Nephron progenitor cell (in vitro differentiated cells): ENCODE data around the gene ARSA.
"Not testable (repeated sequence)": the region's sequence is repeated elsewhere in the genome, so short reads cannot be mapped to it uniquely, and the experiment has no call there.

Experiments used
- DNase-seq: peaks from one replicate; pipeline ENCODE4 v3.0.0; 2021
- H3K27ac Mint-ChIP-seq: 2 replicates; pipeline ENCODE4 v1.8.0; 2021; ENCODE audit warnings: mild to moderate bottlenecking, moderate library complexity, mixed read lengths
- H3K27me3 Mint-ChIP-seq: 2 replicates; pipeline ENCODE4 v1.8.0; 2021; ENCODE audit warnings: mild to moderate bottlenecking, low read depth, mixed read lengths; ENCODE audit not compliant: poor library complexity
- H3K36me3 Mint-ChIP-seq: 2 replicates; pipeline ENCODE4 v1.8.0; 2021; ENCODE audit warnings: low read depth, mixed read lengths
- H3K4me1 Mint-ChIP-seq: 2 replicates; pipeline ENCODE4 v1.8.0; 2021; ENCODE audit warnings: mixed read lengths
- H3K4me3 Mint-ChIP-seq: 2 replicates; pipeline ENCODE4 v1.8.0; 2021; ENCODE audit warnings: mild to moderate bottlenecking, moderate library complexity, mixed read lengths
- H3K9me3 Mint-ChIP-seq: 2 replicates; pipeline ENCODE4 v1.8.0; 2021; ENCODE audit warnings: mild to moderate bottlenecking, moderate library complexity, mixed read lengths
- TF ChIP-seq, protein P1 (sequence below): fragments of 200-600 bp; sonication (generic); IDR thresholded peaks from 2 replicates; pipeline ENCODE4 v1.5.0; 2021; ENCODE audit warnings: antibody characterized with exemption

Gene ARSA

DNA sequence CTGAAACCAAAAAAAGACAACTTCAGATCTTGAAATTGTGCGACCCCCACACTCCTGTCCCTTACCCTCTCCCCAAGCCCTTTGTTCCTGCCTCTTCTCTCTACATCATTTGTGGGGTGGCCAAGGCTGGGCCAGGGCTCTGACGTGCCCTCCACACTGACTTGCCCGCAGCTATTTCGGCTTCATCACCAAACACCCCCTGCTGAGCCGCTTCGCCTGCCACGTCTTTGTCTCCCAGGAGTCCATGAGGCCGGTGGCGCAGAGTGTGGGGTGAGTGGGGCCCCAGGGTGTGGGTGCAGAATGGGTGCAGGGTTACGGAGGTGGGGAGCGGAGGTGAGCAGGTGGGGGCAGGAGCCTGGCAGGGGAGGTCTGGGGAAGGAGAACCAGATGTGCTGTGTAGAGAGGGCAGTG, 17.9 kb downstream of the ARSA start:
- H3K9me3 Mint-ChIP-seq, result no peaks in the 10 kb centered on the region
- no peak overlapping the region for H3K27ac Mint-ChIP-seq
- H3K4me3 Mint-ChIP-seq, result no peak overlapping the region
- TF ChIP-seq, protein P1, sequence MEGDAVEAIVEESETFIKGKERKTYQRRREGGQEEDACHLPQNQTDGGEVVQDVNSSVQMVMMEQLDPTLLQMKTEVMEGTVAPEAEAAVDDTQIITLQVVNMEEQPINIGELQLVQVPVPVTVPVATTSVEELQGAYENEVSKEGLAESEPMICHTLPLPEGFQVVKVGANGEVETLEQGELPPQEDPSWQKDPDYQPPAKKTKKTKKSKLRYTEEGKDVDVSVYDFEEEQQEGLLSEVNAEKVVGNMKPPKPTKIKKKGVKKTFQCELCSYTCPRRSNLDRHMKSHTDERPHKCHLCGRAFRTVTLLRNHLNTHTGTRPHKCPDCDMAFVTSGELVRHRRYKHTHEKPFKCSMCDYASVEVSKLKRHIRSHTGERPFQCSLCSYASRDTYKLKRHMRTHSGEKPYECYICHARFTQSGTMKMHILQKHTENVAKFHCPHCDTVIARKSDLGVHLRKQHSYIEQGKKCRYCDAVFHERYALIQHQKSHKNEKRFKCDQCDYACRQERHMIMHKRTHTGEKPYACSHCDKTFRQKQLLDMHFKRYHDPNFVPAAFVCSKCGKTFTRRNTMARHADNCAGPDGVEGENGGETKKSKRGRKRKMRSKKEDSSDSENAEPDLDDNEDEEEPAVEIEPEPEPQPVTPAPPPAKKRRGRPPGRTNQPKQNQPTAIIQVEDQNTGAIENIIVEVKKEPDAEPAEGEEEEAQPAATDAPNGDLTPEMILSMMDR, result no peak
- H3K27me3 Mint-ChIP-seq, result peaks cover 6% of the 10 kb centered on the region
- H3K4me1 Mint-ChIP-seq, result peaks cover 24% of the 10 kb centered on the region
- no peak for DNase-seq
- H3K36me3 Mint-ChIP-seq, result no peaks in the 10 kb centered on the region

DNA sequence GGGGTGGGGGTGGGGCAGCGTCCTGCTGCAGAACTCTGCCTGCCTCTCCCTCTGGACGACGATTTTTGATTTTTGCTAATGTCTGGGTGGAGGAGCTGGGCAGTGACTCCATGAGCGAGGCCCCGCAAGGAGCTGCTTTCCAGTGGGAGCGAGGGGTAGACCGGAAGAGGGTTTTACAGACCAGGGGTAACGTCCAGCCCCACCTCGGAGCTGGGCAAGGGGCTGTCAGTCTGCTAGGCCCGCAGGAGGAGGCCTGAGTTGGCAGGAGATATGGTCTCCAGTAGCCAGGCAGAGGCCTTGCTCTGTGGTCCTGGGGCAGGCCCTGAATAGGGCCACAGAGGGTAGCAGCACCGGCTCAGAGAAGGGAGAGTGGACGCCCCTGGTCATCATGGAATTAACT, 18.4 kb downstream of the ARSA start:
- Mint-ChIP-seq H3K27ac (no peak overlapping the region), H3K9me3 (no peaks in the 10 kb centered on the region), H3K27me3 (peaks cover 5% of the 10 kb centered on the region), H3K4me1 (peaks cover 24% of the 10 kb centered on the region), H3K4me3 (no peak overlapping the region), H3K36me3 (no peaks in the 10 kb centered on the region)
- TF ChIP-seq, protein P1, result no peak
- no peak for DNase-seq

DNA sequence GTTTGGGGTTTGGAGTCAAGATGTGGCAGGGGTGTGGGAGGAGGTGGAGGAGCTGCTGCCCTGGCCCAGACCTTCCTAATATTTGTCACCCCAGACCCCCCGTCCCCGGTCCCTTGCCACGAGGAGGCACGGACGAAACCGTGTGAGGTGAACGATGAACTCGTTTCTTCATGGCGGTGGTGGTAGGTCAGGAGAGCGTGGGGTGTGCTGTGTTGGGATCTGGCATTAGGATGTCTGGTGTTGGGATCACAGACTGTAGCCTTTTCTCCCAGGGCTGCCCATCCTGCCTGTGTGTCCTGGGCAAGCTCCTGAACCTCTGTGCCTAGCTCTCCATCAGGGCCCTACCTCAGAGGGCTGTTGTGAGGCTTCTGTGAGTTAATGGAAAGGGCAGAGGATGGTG, 19.0 kb downstream of the ARSA start:
- DNase-seq, result no peak
- no peak overlapping the region for H3K27ac Mint-ChIP-seq
- peaks cover 3% of the 10 kb centered on the region for H3K27me3 Mint-ChIP-seq

DNA sequence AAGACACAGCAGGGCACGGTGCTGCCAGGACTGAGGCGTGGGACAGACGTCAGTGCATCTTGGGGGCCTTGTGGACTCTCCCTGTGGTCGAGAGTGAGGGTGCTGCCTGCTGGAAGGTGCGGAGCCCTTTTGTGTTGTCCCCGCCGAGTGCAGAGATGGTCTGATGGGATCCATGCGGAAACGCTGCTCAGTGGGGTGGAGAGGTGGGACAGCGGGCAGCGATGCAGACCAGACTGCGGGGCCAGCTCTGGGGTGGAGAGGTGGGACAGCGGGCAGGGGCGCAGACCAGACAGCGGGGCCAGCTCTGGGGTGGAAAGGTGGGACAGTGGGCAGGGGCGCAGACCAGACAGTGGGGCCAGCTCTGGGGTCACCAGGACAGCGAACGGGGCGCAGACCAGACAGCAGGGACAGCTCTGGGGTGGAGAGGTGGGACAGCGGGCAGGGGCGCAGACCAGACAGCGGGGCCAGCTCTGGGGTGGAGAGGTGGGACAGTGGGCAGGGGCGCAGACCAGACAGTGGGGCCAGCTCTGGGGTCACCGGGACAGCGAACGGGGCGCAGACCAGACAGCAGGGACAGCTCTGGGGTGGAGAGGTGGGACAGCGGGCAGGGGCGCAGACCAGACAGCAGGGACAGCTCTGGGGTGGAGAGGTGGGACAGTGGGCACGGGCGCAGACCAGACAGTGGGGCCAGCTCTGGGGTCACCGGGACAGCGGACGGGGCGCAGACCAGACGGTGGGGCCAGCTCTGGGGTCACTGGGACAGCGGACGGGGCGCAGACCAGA, 19.7 kb downstream of the ARSA start:
- not testable (repeated sequence) for H3K4me3 Mint-ChIP-seq, H3K27me3 Mint-ChIP-seq, DNase-seq, H3K9me3 Mint-ChIP-seq, H3K36me3 Mint-ChIP-seq
- Mint-ChIP-seq H3K27ac (peak overlapping the region; percentile 42), H3K4me1 (peaks cover 24% of the 10 kb centered on the region)

More for the DNA sequence above, 19.0 kb downstream of the ARSA start:
- TF ChIP-seq, protein P1, result no peak
- Mint-ChIP-seq H3K4me1 (peaks cover 24% of the 10 kb centered on the region), H3K36me3 (no peaks in the 10 kb centered on the region), H3K4me3 (no peak overlapping the region), H3K9me3 (no peaks in the 10 kb centered on the region)

DNA sequence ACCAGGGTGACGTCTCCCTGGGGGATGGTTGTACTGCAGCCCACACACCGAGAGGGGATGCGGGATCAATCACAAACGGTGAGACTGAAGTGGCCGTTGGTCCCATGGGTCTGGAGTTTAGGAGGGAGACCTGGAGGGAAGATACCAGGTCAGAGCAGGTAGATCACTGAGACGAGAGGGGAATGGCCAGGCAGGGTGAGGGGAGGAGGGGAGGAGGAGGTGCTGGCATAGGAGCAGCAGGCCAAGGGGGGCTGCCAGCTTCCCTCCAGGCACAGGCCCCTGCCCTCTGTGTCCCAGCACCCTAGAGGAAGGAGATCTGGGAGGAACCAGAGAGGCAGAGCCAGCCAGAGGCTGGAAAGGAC, 20.3 kb downstream of the ARSA start:
- Mint-ChIP-seq H3K36me3 (no peaks in the 10 kb centered on the region), H3K27me3 (peaks cover 8% of the 10 kb centered on the region), H3K4me1 (peaks cover 29% of the 10 kb centered on the region), H3K4me3 (no peak overlapping the region), H3K27ac (peak overlapping the region; percentile 42), H3K9me3 (no peaks in the 10 kb centered on the region)
- TF ChIP-seq, protein P1, result no peak
- no peak for DNase-seq

DNA sequence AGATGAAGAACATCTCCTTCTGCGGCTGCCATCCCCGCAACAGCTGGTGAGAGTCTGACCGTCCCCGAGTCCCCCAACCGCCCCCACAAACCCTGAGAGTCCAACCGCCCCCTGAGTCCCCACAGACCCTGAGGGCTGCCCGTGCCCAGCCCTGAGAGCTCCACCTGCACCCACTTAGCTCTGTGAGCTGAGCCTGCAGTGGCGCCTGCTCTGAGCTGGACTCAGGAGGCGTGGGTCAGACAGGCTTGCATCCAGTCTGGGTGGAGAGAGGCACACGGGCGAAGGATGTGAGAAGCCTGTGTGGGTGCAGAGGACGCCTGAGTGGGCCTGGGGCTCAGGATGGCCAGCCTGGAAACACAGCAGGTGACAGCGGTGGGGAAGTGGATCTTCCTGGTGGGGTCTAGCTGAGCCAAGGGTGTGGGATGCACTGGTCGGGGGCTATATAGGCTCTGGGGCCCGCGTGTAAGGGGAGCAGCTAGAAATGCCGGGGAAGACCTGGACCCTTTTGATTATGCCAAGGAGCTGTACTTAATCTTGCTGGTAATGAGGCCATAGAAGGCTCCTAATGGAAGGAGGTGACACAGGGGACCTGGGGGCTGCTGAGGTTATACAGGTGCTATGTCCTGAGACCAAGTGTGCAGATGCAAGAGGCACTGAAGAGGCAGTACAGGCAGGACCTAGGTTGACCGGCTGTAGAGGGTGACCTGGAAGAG, 20.9 kb downstream of the ARSA start:
- H3K4me3 Mint-ChIP-seq, result no peak overlapping the region
- peaks cover 29% of the 10 kb centered on the region for H3K4me1 Mint-ChIP-seq
- no peaks in the 10 kb centered on the region for H3K9me3 Mint-ChIP-seq
- H3K27me3 Mint-ChIP-seq, result peaks cover 13% of the 10 kb centered on the region
- no peak overlapping the region for H3K27ac Mint-ChIP-seq
- TF ChIP-seq, protein P1, result no peak
- H3K36me3 Mint-ChIP-seq, result no peaks in the 10 kb centered on the region
- no peak for DNase-seq
